ENCODE results near the gene FLAD1.

FLAD1 gene

GRCh38 chr1:155012776-155013602 is 29.8 kb downstream of the FLAD1 start:
- DNase-seq (ENCODE audit: low read depth, low spot score) = no peak
- peak overlapping the region; percentile 46 for H3K27ac ChIP-seq

- H3K27ac ChIP-seq = peak overlapping the region; percentile 46
- DNase-seq (ENCODE audit: low read depth, low spot score) = no peak
Observed at GRCh38 chr1:155013632-155014031, 30.5 kb downstream of the FLAD1 start.

GRCh38 chr1:155014709-155015508 is 31.8 kb downstream of the FLAD1 start:
- H3K27ac ChIP-seq = peak overlapping the region; percentile 81
- no peak for DNase-seq (ENCODE audit: low read depth, low spot score)

- no peak for DNase-seq (ENCODE audit: low read depth, low spot score)
- H3K27ac ChIP-seq = peak overlapping the region; percentile 81
Observed at GRCh38 chr1:155015527-155016230, 32.5 kb downstream of the FLAD1 start.

GRCh38 chr1:155016231-155016831 is 33.2 kb downstream of the FLAD1 start:
- DNase-seq (ENCODE audit: low read depth, low spot score) = no peak

GRCh38 chr1:155017041-155017945 is 34.1 kb downstream of the FLAD1 start:
- peak overlapping the region; percentile 81 for H3K27ac ChIP-seq
- peak; percentile 77 for DNase-seq (ENCODE audit: low read depth, low spot score)

More at GRCh38 chr1:155016231-155016831, 33.2 kb downstream of the FLAD1 start:
- peak overlapping the region; percentile 81 for H3K27ac ChIP-seq

- no peak for DNase-seq (ENCODE audit: low read depth, low spot score)
- peak overlapping the region; percentile 81 for H3K27ac ChIP-seq
Observed at GRCh38 chr1:155017946-155018316, 34.8 kb downstream of the FLAD1 start.

- DNase-seq (ENCODE audit: low read depth, low spot score) = no peak
- H3K27ac ChIP-seq = peak overlapping the region; percentile 81
Observed at GRCh38 chr1:155018617-155019348, 35.6 kb downstream of the FLAD1 start.

- no peak for DNase-seq (ENCODE audit: low read depth, low spot score)
- H3K27ac ChIP-seq = no peak overlapping the region
Observed at GRCh38 chr1:155019377-155020245, 36.5 kb downstream of the FLAD1 start.

- peak overlapping the region; percentile 13 for H3K27ac ChIP-seq
- no peak for DNase-seq (ENCODE audit: low read depth, low spot score)
Observed at GRCh38 chr1:155022136-155022926, 39.2 kb downstream of the FLAD1 start.

GRCh38 chr1:155022927-155023236 is 39.7 kb downstream of the FLAD1 start:
- peak overlapping the region; percentile 13 for H3K27ac ChIP-seq
- DNase-seq (ENCODE audit: low read depth, low spot score) = no peak

GRCh38 chr1:155023627-155024026 is 40.5 kb downstream of the FLAD1 start:
- no peak for DNase-seq (ENCODE audit: low read depth, low spot score)
- H3K27ac ChIP-seq = no peak overlapping the region

GRCh38 chr1:155024315-155024714 is 41.2 kb downstream of the FLAD1 start:
- no peak for DNase-seq (ENCODE audit: low read depth, low spot score)
- no peak overlapping the region for H3K27ac ChIP-seq

- no peak overlapping the region for H3K27ac ChIP-seq
- no peak for DNase-seq (ENCODE audit: low read depth, low spot score)
Observed at GRCh38 chr1:155026154-155026553, 43.0 kb downstream of the FLAD1 start.

GRCh38 chr1:155026588-155026987 is 43.4 kb downstream of the FLAD1 start:
- H3K27ac ChIP-seq = no peak overlapping the region
- no peak for DNase-seq (ENCODE audit: low read depth, low spot score)

- H3K27ac ChIP-seq = no peak overlapping the region
- DNase-seq (ENCODE audit: low read depth, low spot score) = no peak
Observed at GRCh38 chr1:155029513-155030242, 46.5 kb downstream of the FLAD1 start.
